HG03457 (cell line): Measurements from ENCODE around the gene SNX17.
"Not testable (repeated sequence)": the region's sequence is repeated elsewhere in the genome, so short reads cannot be mapped to it uniquely, and the experiment has no call there.

Experiments used
- ATAC-seq: cut with Tn5 transposase; IDR thresholded peaks from one replicate; pipeline ENCODE4 v1.9.1; 2021; ENCODE audit warnings: moderate number of reproducible peaks; ENCODE audit not compliant: unreplicated experiment

The SNX17 gene, protein sequence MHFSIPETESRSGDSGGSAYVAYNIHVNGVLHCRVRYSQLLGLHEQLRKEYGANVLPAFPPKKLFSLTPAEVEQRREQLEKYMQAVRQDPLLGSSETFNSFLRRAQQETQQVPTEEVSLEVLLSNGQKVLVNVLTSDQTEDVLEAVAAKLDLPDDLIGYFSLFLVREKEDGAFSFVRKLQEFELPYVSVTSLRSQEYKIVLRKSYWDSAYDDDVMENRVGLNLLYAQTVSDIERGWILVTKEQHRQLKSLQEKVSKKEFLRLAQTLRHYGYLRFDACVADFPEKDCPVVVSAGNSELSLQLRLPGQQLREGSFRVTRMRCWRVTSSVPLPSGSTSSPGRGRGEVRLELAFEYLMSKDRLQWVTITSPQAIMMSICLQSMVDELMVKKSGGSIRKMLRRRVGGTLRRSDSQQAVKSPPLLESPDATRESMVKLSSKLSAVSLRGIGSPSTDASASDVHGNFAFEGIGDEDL

GRCh38 chr2:27370026-27370815 lies at the start of gene SNX17, which contains the start of gene EIF2B4:
SNX17 (plus strand) TSS chr2:27370616; CDS start chr2:27370744, 128 bp downstream.
EIF2B4 (minus strand) TSS chr2:27370338; CDS start chr2:27370314, 24 bp downstream.
- peak; percentile 74 for ATAC-seq

GRCh38 chr2:27320958-27321543 lies 49.4 kb upstream of the SNX17 start:
- no peak for ATAC-seq

DNA sequence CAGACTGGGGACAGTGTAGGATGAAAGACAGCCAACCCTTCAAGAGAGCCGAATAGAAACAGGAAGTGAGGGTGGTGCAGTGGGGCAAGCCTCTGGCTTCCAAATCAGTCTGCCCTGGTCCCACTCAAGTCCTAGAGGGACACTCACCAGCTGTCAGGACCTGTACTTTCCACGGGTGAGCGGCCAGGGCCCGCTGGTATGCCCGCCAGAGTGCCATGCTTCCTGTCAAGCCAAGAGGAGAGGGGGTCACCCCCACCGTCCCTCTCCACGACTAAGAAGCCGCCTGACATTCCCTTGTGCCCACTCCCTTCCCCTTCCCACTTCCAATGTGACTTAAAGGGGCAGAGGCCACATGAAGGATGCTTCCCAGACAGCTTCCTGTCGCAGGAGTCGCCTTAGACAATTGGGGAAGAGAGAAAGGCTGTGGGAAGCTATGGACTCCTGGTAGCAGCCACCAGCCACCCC lies 48.1 kb upstream of the SNX17 start:
- peak; percentile 6 for ATAC-seq

DNA sequence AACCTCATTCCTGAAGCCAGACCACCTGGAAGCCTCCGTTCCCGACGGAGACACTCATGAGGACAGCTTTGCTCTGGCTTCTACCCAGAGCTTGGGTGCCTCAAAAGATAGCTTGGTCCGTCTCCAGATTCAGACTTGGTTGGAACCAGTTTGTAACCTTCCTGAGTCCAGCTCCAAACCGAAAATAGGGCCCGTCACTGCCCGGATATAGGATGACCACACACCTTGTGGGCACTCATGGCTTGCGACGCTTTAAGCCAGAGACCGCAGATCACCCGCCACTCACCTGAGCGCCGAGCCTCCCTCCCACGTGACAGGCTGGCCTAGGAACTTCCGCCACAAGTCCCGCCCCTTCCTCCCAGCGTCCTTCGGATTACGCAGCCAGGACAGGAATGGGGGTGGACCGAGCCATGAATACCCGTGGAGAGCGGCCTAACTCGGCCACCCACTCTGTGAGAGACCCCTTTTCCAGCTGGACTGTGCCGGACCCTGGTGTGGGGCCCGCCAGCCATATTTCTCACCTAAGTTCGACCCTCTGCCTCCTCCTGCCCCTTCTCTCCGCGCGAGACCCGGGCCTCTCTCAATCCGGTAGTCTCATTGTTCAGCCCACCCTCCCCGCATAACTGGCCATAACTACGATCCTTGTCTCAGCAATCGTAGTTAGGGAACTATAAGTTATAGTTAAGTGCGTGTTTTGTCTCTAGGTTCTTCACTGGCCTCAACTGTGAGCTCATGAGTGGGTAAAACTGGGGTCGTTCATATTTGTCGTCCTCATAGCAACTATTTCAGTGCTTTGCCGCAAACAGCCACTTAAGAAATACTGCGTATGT lies 47.4 kb upstream of the SNX17 start, which contains the start of gene MPV17:
Gene MPV17 (minus strand): TSS at position 332 of the 830 bp plus-strand sequence. CDS start 580 bp downstream, outside the sequence.
- ATAC-seq = peak; percentile 70

DNA sequence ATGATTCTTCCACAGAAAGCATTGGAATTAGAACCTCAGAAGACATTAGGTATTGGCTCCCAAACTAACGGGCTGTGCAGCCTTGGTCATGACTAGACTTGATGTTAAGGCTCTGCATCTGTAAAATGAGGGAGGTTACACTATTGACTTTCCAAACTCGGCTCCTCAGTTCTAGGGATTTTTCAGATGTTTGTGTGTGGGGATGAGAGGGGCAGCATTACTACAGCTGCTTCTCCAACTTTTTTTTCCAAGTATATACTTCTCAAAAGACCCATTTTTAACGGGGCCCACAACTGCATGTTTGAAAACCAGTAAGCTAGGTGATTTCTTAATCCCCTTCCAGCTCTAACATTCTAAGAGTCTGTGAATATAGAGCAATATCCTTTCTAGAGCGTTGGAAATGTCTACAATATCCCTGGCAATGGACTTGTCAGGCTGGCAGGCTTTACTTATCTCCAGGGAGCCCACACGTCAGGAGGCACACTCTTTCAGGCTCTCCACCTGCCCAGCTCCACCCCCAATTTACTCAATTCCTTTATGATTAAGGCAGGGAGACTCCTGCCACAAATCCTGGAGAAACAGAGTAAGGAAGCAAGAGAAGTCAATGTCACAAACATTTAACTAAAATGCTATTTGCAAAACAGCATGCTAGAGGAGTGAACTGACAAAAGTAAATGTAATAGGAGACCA lies 46.7 kb upstream of the SNX17 start:
- ATAC-seq = no peak

GRCh38 chr2:27324720-27325119 lies 45.7 kb upstream of the SNX17 start:
- ATAC-seq = no peak

GRCh38 chr2:27335311-27335710 lies 35.1 kb upstream of the SNX17 start:
- no peak for ATAC-seq

DNA sequence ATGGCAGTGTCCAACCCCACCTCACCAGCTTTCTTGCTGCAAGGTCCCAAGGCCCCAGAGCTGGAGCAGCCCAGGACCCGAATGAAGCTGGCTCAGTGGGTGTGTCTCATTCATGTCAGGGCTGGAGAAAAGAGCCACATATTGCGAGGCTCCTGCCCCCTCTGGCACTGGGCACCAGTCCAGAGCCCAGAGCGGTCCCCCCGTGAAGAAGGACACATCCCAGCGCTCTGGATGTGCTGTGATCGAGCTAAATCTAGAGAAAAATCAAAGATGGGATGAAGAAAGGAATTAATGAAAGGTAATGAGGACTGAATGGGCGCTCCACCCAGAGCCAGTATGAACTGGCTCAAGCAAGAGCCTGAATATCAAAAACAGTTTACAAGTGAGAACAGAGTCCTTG lies 34.2 kb upstream of the SNX17 start:
- no peak for ATAC-seq

GRCh38 chr2:27347641-27348040 lies 22.8 kb upstream of the SNX17 start:
- no peak for ATAC-seq

GRCh38 chr2:27350106-27350693 lies 20.2 kb upstream of the SNX17 start:
- no peak for ATAC-seq

GRCh38 chr2:27351802-27352598 lies 18.4 kb upstream of the SNX17 start:
- ATAC-seq = no peak

GRCh38 chr2:27353386-27353761 lies 17.0 kb upstream of the SNX17 start:
- not testable (repeated sequence) for ATAC-seq

GRCh38 chr2:27353762-27354596 lies 16.4 kb upstream of the SNX17 start:
- no peak for ATAC-seq

DNA sequence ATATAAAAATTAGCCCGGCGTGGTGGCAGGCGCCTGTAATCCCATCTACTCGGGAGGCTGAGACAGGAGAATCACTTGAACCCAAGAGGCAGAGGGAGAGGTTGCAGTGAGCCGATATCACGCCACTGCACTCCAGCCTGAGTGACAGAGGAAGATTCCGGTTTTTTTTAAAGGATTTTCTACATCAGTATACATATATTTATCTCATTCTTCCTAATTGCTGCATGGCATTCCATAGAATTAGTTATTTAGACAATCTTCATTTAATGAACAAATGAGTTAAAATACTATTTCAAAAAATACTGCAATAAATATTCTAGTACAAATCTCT lies 15.9 kb upstream of the SNX17 start:
- ATAC-seq = no peak

GRCh38 chr2:27356056-27356381 lies 14.4 kb upstream of the SNX17 start:
- ATAC-seq = peak; percentile 31

- ATAC-seq = peak; percentile 68
These were observed 13.8 kb upstream of the SNX17 start, which contains the start of gene GTF3C2 for GRCh38 chr2:27356382-27357181. GTF3C2 (minus strand) TSS chr2:27356764; CDS start chr2:27343554, 13,210 bp downstream.
